Fibroblast of mammary gland (primary cell): ENCODE data around the gene SHOC1.
A peak's percentile ranks its signal among the peaks of the same experiment; 100 is the strongest.
"Not testable (repeated sequence)": the region's sequence is repeated elsewhere in the genome, so short reads cannot be mapped to it uniquely, and the experiment has no call there.

Experiments used
- DNase-seq: peaks from one replicate; pipeline ENCODE4 v3.0.0-alpha.2; 2010; ENCODE audit warnings: low read depth
- H3K4me3 ChIP-seq: 2 replicates; pipeline ENCODE4 v1.5.1; 2011; ENCODE audit warnings: low read depth, mild to moderate bottlenecking, low read length, moderate library complexity; ENCODE audit not compliant: control insufficient read depth
- TF ChIP-seq, protein P1 (sequence below): conservative IDR thresholded peaks from 2 replicates; pipeline ENCODE4 v1.5.1; 2011; ENCODE audit warnings: low read depth, low read length, inconsistent platforms; ENCODE audit not compliant: control insufficient read depth, insufficient read depth

Gene SHOC1

GRCh38 chr9:111798786-111799185 lies 4.0 kb upstream of the SHOC1 start:
- peak; percentile 75 for DNase-seq
- H3K4me3 ChIP-seq: no peak overlapping the region
- TF ChIP-seq, protein P1, sequence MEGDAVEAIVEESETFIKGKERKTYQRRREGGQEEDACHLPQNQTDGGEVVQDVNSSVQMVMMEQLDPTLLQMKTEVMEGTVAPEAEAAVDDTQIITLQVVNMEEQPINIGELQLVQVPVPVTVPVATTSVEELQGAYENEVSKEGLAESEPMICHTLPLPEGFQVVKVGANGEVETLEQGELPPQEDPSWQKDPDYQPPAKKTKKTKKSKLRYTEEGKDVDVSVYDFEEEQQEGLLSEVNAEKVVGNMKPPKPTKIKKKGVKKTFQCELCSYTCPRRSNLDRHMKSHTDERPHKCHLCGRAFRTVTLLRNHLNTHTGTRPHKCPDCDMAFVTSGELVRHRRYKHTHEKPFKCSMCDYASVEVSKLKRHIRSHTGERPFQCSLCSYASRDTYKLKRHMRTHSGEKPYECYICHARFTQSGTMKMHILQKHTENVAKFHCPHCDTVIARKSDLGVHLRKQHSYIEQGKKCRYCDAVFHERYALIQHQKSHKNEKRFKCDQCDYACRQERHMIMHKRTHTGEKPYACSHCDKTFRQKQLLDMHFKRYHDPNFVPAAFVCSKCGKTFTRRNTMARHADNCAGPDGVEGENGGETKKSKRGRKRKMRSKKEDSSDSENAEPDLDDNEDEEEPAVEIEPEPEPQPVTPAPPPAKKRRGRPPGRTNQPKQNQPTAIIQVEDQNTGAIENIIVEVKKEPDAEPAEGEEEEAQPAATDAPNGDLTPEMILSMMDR: no peak

- H3K4me3 ChIP-seq: no peak overlapping the region
- TF ChIP-seq, protein P1: no peak
- no peak for DNase-seq
Observed at GRCh38 chr9:111795557-111795839, 761 bp upstream of the SHOC1 start.

GRCh38 chr9:111791821-111792220 lies 2.9 kb downstream of the SHOC1 start:
- H3K4me3 ChIP-seq, DNase-seq: not testable (repeated sequence)

GRCh38 chr9:111789881-111790280 lies 4.9 kb downstream of the SHOC1 start:
- TF ChIP-seq, protein P1: no peak
- H3K4me3 ChIP-seq: no peak overlapping the region
- DNase-seq: no peak

GRCh38 chr9:111783857-111784256 lies 10.9 kb downstream of the SHOC1 start:
- TF ChIP-seq, protein P1: no peak
- no peak overlapping the region for H3K4me3 ChIP-seq
- DNase-seq: no peak

GRCh38 chr9:111783424-111783823 lies 11.3 kb downstream of the SHOC1 start:
- no peak for DNase-seq
- no peak overlapping the region for H3K4me3 ChIP-seq
- TF ChIP-seq, protein P1: no peak

DNA sequence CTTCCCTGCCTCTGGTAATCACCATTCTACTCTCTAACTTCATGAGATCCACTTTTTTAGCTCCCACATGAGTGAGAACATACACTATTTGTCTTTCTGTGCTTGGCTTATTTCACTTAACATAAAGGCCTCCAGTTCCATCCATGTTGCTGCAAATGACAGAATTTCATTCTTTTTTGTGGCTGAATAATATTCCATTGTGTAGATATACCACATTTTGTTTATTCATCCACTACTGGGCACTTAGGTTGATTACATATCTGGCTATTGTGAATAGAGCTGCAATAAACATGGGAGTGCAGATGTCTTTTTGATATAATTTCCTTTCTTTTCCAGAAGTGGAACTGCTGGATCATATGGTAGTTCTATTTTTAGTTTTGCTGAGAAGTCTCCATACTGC lies 28.7 kb downstream of the SHOC1 start:
- no peak overlapping the region for H3K4me3 ChIP-seq
- no peak for DNase-seq
- TF ChIP-seq, protein P1: no peak
